Measurements from ENCODE around the gene ST8SIA6. TPM values are rescaled to one million over a fixed set of nuclear protein-coding genes. Genes with fewer than 3 reads are reported as not detected.

ST8SIA6 gene
- total RNA-seq, 1 donor from 2014 or later: 1.7 TPM

DNA sequence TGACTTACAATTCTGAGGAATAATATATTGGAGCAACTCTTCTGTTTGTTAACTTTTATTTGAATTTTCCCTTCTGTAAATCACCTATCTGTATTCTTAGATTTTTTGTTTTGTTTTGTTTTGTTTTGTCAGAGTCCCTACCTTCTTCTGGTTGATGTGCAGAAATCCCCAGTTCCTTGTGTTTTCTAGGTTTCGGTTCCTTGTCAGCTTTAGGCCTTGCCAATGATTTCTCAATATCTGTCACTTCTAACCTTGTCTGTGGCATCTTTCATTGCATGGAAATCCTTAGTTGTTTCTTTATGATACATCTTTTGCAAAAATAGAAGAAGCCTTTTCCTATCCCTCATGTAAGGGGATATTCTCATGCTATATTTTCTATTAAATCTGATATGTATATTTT is 21.7 kb upstream of the ST8SIA6 start:
- peaks cover 8% of the 10 kb centered on the region for H3K4me1 Mint-ChIP-seq (ENCODE audit: unreplicated experiment)
- TF ChIP-seq, protein P1, sequence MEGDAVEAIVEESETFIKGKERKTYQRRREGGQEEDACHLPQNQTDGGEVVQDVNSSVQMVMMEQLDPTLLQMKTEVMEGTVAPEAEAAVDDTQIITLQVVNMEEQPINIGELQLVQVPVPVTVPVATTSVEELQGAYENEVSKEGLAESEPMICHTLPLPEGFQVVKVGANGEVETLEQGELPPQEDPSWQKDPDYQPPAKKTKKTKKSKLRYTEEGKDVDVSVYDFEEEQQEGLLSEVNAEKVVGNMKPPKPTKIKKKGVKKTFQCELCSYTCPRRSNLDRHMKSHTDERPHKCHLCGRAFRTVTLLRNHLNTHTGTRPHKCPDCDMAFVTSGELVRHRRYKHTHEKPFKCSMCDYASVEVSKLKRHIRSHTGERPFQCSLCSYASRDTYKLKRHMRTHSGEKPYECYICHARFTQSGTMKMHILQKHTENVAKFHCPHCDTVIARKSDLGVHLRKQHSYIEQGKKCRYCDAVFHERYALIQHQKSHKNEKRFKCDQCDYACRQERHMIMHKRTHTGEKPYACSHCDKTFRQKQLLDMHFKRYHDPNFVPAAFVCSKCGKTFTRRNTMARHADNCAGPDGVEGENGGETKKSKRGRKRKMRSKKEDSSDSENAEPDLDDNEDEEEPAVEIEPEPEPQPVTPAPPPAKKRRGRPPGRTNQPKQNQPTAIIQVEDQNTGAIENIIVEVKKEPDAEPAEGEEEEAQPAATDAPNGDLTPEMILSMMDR (IDR thresholded peaks at IDR 0.05; ENCODE audit: unreplicated experiment): no peak
- no peak overlapping the region for H3K4me3 Mint-ChIP-seq (ENCODE audit: unreplicated experiment)
- H3K27me3 Mint-ChIP-seq (ENCODE audit: unreplicated experiment): no peaks in the 10 kb centered on the region
- no peaks in the 10 kb centered on the region for H3K9me3 Mint-ChIP-seq (ENCODE audit: unreplicated experiment)
- H3K27ac Mint-ChIP-seq (ENCODE audit: unreplicated experiment): no peak overlapping the region
- DNase-seq (ENCODE audit: low spot score): no peak
- H3K36me3 Mint-ChIP-seq (ENCODE audit: low read depth, unreplicated experiment): no peaks in the 10 kb centered on the region

GRCh38 chr10:17475661-17476060 is 21.3 kb upstream of the ST8SIA6 start:
- Mint-ChIP-seq H3K4me3 (ENCODE audit: unreplicated experiment) (no peak overlapping the region), H3K27ac (ENCODE audit: unreplicated experiment) (no peak overlapping the region), H3K4me1 (ENCODE audit: unreplicated experiment) (peaks cover 8% of the 10 kb centered on the region), H3K9me3 (ENCODE audit: unreplicated experiment) (no peaks in the 10 kb centered on the region), H3K27me3 (ENCODE audit: unreplicated experiment) (no peaks in the 10 kb centered on the region), H3K36me3 (ENCODE audit: low read depth, unreplicated experiment) (peaks cover under 1% of the 10 kb centered on the region)
- TF ChIP-seq, protein P1 (IDR thresholded peaks at IDR 0.05; ENCODE audit: unreplicated experiment): no peak
- no peak for DNase-seq (ENCODE audit: low spot score)

DNA sequence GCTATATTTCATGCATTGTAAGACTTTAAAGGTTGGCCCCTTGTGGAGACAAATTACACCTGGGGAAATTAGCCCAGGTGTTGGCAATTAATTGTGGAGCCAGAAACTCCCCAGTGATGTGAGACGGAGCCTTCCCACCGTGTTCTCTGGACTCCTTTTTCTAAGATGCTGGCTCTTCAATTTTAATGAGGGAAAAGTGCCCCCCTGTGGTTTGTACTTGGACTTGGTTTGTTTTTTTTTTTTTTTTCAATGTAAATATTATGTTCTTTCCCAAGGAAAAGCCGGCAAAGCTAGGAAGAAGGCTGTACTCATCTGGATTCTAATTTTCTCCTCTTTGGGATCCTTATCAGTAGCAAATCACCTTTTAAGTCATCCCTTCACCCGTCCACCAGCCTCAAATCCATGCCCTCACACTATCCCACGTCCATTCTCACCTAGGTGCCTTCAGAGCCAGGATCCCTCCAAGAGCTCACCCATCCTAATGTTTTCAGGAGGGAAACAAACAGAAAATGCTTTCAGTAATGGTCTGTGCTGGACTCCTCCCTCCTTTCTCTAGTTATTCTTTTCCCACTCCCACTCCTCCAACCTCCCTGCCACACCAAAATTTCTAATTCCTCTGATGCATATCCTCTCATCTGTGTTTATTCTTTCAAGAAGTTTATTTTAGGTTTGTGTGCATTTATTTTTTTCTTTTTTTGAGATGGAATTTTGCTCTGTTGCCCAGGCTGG is 20.4 kb upstream of the ST8SIA6 start:
- Mint-ChIP-seq H3K36me3 (ENCODE audit: low read depth, unreplicated experiment) (peaks cover 5% of the 10 kb centered on the region), H3K27me3 (ENCODE audit: unreplicated experiment) (no peaks in the 10 kb centered on the region), H3K9me3 (ENCODE audit: unreplicated experiment) (no peaks in the 10 kb centered on the region), H3K27ac (ENCODE audit: unreplicated experiment) (no peak overlapping the region), H3K4me3 (ENCODE audit: unreplicated experiment) (no peak overlapping the region), H3K4me1 (ENCODE audit: unreplicated experiment) (peaks cover 8% of the 10 kb centered on the region)
- DNase-seq (ENCODE audit: low spot score): no peak
- TF ChIP-seq, protein P1 (IDR thresholded peaks at IDR 0.05; ENCODE audit: unreplicated experiment): no peak

DNA sequence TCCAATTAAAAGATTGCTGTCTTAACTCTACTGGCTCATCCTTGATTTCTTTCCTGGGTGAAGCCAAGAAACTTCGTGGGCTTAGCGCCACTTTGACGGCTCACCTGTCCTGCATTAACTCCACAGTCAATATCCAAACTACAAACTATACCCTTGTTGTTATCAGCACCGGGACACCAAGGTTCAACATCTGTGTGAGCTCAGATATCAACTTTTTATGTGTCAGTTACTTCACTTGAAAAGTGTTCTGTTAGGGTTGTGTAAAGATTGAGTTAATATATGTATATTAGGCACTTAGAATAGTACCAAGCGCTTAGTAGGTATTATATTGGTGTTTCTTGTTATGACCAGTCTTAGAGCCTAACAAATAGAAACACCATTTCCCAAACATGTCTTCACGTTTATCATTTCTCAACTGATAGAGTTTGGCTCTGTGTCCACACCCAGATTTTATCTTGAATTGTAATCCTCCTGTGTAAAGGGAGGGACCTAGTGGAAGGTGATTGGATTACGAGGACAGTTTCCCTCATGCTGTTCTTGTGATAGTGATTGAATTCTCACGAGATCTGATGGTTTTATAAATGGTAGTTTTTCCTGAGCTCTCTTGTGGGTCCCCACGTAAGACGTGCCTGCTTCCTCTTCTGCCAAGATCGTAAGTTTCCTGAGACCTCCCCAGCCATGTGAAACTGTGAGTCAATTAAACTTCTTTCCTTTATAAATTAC is 19.0 kb upstream of the ST8SIA6 start:
- DNase-seq (ENCODE audit: low spot score): no peak
- Mint-ChIP-seq H3K27ac (ENCODE audit: unreplicated experiment) (no peak overlapping the region), H3K4me3 (ENCODE audit: unreplicated experiment) (no peak overlapping the region), H3K9me3 (ENCODE audit: unreplicated experiment) (no peaks in the 10 kb centered on the region), H3K27me3 (ENCODE audit: unreplicated experiment) (no peaks in the 10 kb centered on the region), H3K36me3 (ENCODE audit: low read depth, unreplicated experiment) (peaks cover 5% of the 10 kb centered on the region), H3K4me1 (ENCODE audit: unreplicated experiment) (peaks cover 8% of the 10 kb centered on the region)
- TF ChIP-seq, protein P1 (IDR thresholded peaks at IDR 0.05; ENCODE audit: unreplicated experiment): no peak

Data from endothelial cell (in vitro differentiated cells).